HFFc6 (cell line): ENCODE data around the gene RSAD1. TPM values are rescaled to one million over a fixed set of nuclear protein-coding genes. Genes with fewer than 3 reads are reported as not detected.

Source experiments
- DNase-seq: peaks from one replicate; pipeline ENCODE4 v3.0.0-alpha.2; 2018
- H3K27ac Mint-ChIP-seq: 2 replicates; pipeline ENCODE4 v1.8.0; 2020; ENCODE audit warnings: mild to moderate bottlenecking, mixed read lengths
- H3K27me3 Mint-ChIP-seq: 2 replicates; pipeline ENCODE4 v1.8.0; 2021; ENCODE audit warnings: mild to moderate bottlenecking, moderate library complexity, mixed read lengths; ENCODE audit not compliant: insufficient read depth
- H3K36me3 Mint-ChIP-seq: 2 replicates; pipeline ENCODE4 v1.8.0; 2021; ENCODE audit warnings: low read depth, mixed read lengths
- H3K4me1 Mint-ChIP-seq: 2 replicates; pipeline ENCODE4 v1.8.0; 2020; ENCODE audit warnings: low read depth, mixed read lengths
- H3K4me3 Mint-ChIP-seq: 2 replicates; pipeline ENCODE4 v1.8.0; 2020; ENCODE audit warnings: mild to moderate bottlenecking, moderate library complexity, mixed read lengths
- H3K9me3 Mint-ChIP-seq: 2 replicates; pipeline ENCODE4 v1.8.0; 2020; ENCODE audit warnings: mild to moderate bottlenecking, mixed read lengths
- total RNA-seq, 6 experiments: library from RNA; stranded (reverse); fragmentation: NEBNext Ultra II Directional; extraction: Animal tissue kit (Norgen Biotek cat#: 25700); gene quantifications; 2 replicates in 1 of 6; 3 replicates in 5 of 6; pipeline ENCODE4 v1.2.3, GENCODE V29; 2021
- TF ChIP-seq, protein P1 (sequence below): fragments of 200-600 bp; sonication (generic); IDR thresholded peaks from 2 replicates; pipeline ENCODE4 v1.5.0; 2021; ENCODE audit warnings: antibody characterized with exemption, mild to moderate bottlenecking

The RSAD1 gene
- total RNA-seq, 6 experiments from 2014 or later = 14.9 to 20.4 (median 17.5) TPM

DNA sequence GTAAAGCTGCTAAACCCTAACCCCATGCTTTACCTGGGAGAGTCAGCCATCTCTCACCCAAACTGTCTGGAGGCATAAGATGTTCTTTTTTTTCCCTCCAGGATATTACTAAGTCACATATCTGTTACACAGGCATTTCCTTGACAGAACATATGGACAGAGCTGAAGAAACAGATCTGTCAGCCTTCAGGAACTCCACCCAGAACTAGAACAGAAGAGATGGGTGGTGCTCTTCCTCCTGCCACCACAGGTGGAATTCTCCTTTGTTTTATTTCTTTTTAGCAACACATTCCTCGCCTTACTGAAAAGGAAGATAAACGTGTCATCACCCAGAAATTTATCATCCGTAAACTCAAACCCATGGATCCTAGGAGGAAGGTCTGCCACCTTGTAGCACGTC is 38.4 kb downstream of the RSAD1 start:
- TF ChIP-seq, protein P1, sequence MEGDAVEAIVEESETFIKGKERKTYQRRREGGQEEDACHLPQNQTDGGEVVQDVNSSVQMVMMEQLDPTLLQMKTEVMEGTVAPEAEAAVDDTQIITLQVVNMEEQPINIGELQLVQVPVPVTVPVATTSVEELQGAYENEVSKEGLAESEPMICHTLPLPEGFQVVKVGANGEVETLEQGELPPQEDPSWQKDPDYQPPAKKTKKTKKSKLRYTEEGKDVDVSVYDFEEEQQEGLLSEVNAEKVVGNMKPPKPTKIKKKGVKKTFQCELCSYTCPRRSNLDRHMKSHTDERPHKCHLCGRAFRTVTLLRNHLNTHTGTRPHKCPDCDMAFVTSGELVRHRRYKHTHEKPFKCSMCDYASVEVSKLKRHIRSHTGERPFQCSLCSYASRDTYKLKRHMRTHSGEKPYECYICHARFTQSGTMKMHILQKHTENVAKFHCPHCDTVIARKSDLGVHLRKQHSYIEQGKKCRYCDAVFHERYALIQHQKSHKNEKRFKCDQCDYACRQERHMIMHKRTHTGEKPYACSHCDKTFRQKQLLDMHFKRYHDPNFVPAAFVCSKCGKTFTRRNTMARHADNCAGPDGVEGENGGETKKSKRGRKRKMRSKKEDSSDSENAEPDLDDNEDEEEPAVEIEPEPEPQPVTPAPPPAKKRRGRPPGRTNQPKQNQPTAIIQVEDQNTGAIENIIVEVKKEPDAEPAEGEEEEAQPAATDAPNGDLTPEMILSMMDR = no peak
- no peak for DNase-seq
- H3K9me3 Mint-ChIP-seq = no peaks in the 10 kb centered on the region
- 0 out of 2 replicates have a peak, but pooled peaks cover 4% of the 10 kb centered on the region for H3K36me3 Mint-ChIP-seq
- peaks cover 27% of the 10 kb centered on the region for H3K27me3 Mint-ChIP-seq
- no peak overlapping the region for H3K27ac Mint-ChIP-seq
- H3K4me3 Mint-ChIP-seq = no peak overlapping the region
- peaks cover 16% of the 10 kb centered on the region for H3K4me1 Mint-ChIP-seq

DNA sequence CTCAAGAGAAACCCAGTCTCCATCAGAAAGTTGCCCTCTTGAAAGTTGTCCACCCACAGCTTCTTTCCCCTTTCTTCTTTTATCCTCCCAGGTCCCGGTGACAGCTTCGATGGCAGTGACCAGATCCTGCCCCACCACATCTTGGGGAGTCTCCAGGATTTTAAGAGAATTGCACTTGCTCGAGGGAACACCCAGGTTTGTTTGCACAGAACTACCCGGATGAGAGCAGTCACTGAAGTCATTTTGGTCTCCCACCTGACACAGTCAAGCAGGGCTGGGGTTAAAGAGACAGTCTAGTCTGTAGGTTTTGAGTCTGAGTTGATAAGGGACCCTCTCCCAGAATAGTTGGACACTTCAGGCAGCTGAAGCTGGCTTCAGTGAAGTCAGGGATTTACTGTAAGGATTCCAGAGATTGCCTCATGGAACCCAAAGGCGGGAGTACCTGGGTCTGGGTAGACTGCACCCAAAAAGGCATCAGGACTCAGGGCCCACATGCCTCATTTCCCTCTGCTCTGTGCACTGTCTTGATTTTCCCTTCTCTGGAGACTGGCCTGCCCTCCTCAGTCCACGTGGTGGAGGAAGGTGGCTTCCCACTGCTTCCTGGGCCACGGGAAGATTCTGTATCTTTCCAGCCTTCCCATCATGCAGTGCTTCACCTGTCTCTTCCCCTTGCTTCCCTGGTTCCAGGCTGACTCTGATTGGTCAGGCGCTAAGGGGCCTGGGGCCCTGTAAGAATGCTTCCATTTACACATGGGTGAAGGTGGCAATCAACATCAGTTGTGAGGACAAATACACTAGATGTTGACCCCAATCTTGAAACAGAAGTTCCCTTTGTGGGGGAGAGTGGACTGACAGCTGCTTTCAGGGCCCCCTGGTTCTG is 39.1 kb downstream of the RSAD1 start:
- TF ChIP-seq, protein P1 = no peak
- peaks cover 16% of the 10 kb centered on the region for H3K4me1 Mint-ChIP-seq
- H3K4me3 Mint-ChIP-seq = no peak overlapping the region
- H3K27me3 Mint-ChIP-seq = peaks cover 30% of the 10 kb centered on the region
- 0 out of 2 replicates have a peak, but pooled peaks cover 4% of the 10 kb centered on the region for H3K36me3 Mint-ChIP-seq
- H3K9me3 Mint-ChIP-seq = no peaks in the 10 kb centered on the region
- no peak overlapping the region for H3K27ac Mint-ChIP-seq
- no peak for DNase-seq

DNA sequence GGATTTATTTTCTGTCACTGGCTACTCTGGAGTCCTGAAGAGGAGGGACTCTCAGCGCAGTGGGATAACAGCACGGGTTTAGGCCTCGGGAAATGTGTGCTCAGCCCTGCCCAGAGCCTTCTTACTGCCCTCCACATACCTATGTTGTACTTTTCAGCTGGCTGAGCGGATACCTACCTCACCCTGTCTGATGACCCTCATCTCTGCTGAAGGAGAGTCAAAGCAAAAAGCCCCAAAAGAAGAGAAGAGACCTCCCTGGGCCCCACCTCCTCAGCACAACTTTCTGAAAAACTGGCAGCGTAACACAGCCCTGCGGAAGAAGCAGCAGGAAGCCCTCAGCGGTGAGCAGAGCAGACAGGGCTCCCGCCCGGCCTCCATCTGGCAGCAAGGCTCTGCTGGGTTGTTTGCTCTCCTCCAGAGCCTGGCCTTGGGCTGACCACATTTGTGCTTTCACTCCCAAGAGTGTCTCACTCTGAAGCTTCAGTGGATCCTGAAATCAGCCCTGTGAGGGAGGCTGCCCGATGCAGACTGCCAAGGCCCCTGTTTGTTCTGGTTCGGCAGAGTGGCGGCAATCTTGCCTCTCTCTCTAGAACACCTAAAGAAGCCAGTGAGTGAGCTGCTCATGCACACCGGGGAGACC is 39.8 kb downstream of the RSAD1 start:
- TF ChIP-seq, protein P1 = no peak
- Mint-ChIP-seq H3K27ac (no peak overlapping the region), H3K36me3 (0 out of 2 replicates have a peak, but pooled peaks cover 4% of the 10 kb centered on the region), H3K9me3 (no peaks in the 10 kb centered on the region), H3K4me1 (peaks cover 16% of the 10 kb centered on the region), H3K27me3 (peaks cover 31% of the 10 kb centered on the region), H3K4me3 (no peak overlapping the region)
- DNase-seq = no peak

DNA sequence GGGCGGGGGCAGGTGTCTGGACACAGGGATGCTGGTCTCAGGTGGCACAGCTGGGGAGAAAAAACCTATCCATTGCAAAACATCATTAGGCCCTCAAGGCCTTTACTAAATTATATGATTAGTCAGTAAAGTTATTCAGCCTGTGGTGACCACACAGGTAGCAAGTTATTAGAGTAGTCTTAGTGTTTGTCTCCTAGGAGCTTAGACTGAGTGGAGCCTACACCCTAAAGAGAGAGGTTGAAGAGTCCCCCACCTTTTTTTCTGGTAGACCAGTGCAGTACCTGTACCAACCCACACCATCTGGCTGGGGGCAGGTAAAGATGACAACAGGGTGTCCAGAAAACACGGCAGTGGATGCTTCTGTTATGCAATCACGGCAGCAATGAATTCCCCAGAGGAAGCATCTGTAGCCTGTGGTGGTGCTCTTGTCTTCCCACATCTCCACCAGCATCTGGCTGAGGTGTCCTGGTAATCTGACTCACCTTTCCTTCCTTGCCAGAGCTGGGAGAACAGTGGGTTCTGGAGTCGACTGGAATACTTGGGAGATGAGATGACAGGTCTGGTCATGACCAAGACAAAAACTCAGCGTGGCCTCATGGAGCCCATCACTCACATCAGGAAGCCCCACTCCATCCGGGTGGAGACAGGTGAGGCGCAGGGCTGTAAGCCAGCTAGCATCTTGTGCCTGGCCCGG is 40.6 kb downstream of the RSAD1 start:
- Mint-ChIP-seq H3K27me3 (peaks cover 35% of the 10 kb centered on the region), H3K36me3 (0 out of 2 replicates have a peak, but pooled peaks cover 4% of the 10 kb centered on the region), H3K4me3 (no peak overlapping the region), H3K27ac (no peak overlapping the region), H3K4me1 (peaks cover 16% of the 10 kb centered on the region), H3K9me3 (no peaks in the 10 kb centered on the region)
- no peak for DNase-seq
- TF ChIP-seq, protein P1 = no peak

DNA sequence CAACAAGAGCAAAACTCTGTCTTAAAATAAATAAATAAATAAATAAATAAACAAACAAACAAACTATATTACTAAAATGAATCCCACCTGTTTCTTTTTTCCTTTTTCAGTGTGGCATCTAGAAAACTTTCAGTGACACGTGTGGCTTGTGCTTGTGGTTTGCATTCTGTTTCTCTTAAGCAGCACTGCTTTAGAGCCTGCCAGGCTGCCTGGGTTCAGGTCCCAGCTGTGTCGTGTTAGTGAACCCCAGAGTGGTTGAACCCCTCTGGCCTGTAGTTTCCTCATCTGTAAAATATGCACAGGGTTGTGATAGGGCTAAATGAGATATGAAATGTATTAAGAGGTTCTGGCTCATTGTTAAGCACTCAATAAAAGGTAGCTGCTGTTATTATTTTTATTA is 41.8 kb downstream of the RSAD1 start:
- Mint-ChIP-seq H3K9me3 (no peaks in the 10 kb centered on the region), H3K36me3 (no peaks in the 10 kb centered on the region), H3K27ac (no peak overlapping the region), H3K4me1 (peaks cover 6% of the 10 kb centered on the region; the same call in 1 of the 2 replicates), H3K4me3 (no peak overlapping the region), H3K27me3 (peaks cover 35% of the 10 kb centered on the region)
- TF ChIP-seq, protein P1 = no peak
- DNase-seq = no peak
